ENCODE measurements around the gene ABLIM2.

DNA sequence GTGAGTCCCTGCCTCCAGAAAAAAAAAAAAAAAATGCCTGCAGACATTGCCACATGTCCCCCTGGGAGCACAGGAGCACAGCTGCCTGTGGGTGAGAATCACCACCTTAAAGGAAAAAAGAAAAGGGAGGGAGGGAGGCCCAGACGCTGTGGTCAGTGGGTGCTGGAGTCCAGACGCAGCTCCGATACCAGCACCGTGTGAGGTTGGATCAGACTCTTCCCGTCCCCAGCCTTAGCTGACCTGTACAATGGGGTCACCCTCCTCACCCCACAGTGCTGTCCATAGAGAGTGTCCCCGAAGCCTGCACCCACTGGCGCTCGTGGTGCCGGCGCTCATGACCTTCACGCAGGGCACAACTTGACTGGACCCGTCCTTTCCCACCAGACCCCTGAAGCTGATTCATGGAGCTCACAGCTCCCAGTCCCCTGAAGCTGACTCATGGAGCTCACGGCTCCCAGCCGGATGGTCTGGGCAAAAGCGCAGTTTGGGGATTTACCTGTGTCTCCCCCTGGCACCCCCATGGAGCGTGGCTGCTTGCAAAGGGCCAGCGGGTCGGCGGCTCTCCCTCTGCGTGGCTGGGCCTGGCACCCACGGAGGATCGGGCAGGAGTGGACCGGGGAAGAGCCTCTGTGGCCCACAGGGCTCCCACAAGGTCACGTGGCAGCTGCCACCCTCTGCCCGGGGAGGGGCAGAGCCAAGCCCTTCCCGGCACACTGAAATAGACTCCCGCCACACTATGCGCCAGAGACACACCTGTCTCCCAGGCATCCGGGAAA is 31.4 kb downstream of the ABLIM2 start:
- TF ChIP-seq, protein P1, sequence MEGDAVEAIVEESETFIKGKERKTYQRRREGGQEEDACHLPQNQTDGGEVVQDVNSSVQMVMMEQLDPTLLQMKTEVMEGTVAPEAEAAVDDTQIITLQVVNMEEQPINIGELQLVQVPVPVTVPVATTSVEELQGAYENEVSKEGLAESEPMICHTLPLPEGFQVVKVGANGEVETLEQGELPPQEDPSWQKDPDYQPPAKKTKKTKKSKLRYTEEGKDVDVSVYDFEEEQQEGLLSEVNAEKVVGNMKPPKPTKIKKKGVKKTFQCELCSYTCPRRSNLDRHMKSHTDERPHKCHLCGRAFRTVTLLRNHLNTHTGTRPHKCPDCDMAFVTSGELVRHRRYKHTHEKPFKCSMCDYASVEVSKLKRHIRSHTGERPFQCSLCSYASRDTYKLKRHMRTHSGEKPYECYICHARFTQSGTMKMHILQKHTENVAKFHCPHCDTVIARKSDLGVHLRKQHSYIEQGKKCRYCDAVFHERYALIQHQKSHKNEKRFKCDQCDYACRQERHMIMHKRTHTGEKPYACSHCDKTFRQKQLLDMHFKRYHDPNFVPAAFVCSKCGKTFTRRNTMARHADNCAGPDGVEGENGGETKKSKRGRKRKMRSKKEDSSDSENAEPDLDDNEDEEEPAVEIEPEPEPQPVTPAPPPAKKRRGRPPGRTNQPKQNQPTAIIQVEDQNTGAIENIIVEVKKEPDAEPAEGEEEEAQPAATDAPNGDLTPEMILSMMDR (IDR thresholded peaks at IDR 0.05): no peak
- no peak for TF ChIP-seq POLR2A (IDR thresholded peaks at IDR 0.05)
